ENCODE measurements around the gene TANK. TPM values are rescaled to one million over a fixed set of nuclear protein-coding genes. Genes with fewer than 3 reads are reported as not detected.

TANK gene
- total RNA-seq, 1 experiment from 2014 or later, result 52.5 TPM

- no peak overlapping the region for H3K9ac ChIP-seq (ENCODE audit: low read length)
- peaks cover 97% of the 10 kb centered on the region for H3K79me2 ChIP-seq (ENCODE audit: insufficient read depth, low read length)
- H3K36me3 ChIP-seq (ENCODE audit: control insufficient read depth in 1 of 2, insufficient read depth in 2 of 2, low read length in 2 of 2), result no peaks in the 10 kb centered on the region; a peak in 1 of 4 replicates
- H3K4me3 ChIP-seq (replicated peaks in 1 of 2; ENCODE audit: low read depth in 1 of 2, low read length in 2 of 2), result no peak overlapping the region
- intact Hi-C loops (cut with micrococcal nuclease), result no loop called here
- no peaks in the 10 kb centered on the region for H3K9me2 ChIP-seq (ENCODE audit: insufficient read depth)
- no peaks in the 10 kb centered on the region for H3K27me3 ChIP-seq (ENCODE audit: insufficient read depth, low read length)
- peaks cover 29 to 39% of the 10 kb centered on the region in 2 experiments for H3K4me1 ChIP-seq (ENCODE audit: control insufficient read depth in 1 of 2, insufficient read depth in 2 of 2, low read length in 2 of 2)
- H2AFZ ChIP-seq (ENCODE audit: low read depth, low read length, poor library complexity, severe bottlenecking), result no peak overlapping the region
- no TSS peak for BruUV-seq (replicated peaks)
- no peak for DNase-seq (ENCODE audit: low read depth, low spot score)
- H3K9me3 ChIP-seq (ENCODE audit: control insufficient read depth in 1 of 2, insufficient read depth in 1 of 2, low read depth in 1 of 2, low read length in 2 of 2), result no peaks in the 10 kb centered on the region
- no peak overlapping the region for H3K4me2 ChIP-seq (ENCODE audit: low read length)
- TF ChIP-seq SRF (IDR thresholded peaks at IDR 0.05; ENCODE audit: low read depth) (no peak), ELF1 (IDR thresholded peaks at IDR 0.05; ENCODE audit: borderline replicate concordance, low read depth) (no peak)
- no peak for ATAC-seq
- RAD21 ChIA-PET (ENCODE audit: low non-redundant PET in 1 of 2, low total read pairs in 2 of 2, uncharacterized antibody in 2 of 2, unreplicated experiment in 2 of 2), result no interaction called here
- H3K27ac ChIP-seq (ENCODE audit: low read depth, low read length), result no peak overlapping the region
- H4K20me1 ChIP-seq (ENCODE audit: insufficient read depth), result no peaks in the 10 kb centered on the region
- POLR2A ChIA-PET, result no interaction called here
- CTCF ChIA-PET, result no interaction called here
Observed at GRCh38 chr2:161170958-161171932, 11.0 kb downstream of the TANK start.

- no peak for ATAC-seq
- Histone ChIP-seq H3K9me2 (ENCODE audit: insufficient read depth) (no peaks in the 10 kb centered on the region), H3K9me3 (ENCODE audit: control insufficient read depth in 1 of 2, insufficient read depth in 1 of 2, low read depth in 1 of 2, low read length in 2 of 2) (no peaks in the 10 kb centered on the region), H3K27ac (ENCODE audit: low read depth, low read length) (no peak overlapping the region), H3K36me3 (ENCODE audit: control insufficient read depth in 1 of 2, insufficient read depth in 2 of 2, low read length in 2 of 2) (no peaks in the 10 kb centered on the region), H3K27me3 (ENCODE audit: insufficient read depth, low read length) (no peaks in the 10 kb centered on the region), H3K79me2 (ENCODE audit: insufficient read depth, low read length) (peaks cover 92% of the 10 kb centered on the region), H3K4me1 (ENCODE audit: control insufficient read depth in 1 of 2, insufficient read depth in 2 of 2, low read length in 2 of 2) (peaks cover 16 to 21% of the 10 kb centered on the region in 2 experiments), H3K4me3 (replicated peaks in 1 of 2; ENCODE audit: low read depth in 1 of 2, low read length in 2 of 2) (no peak overlapping the region), H3K9ac (ENCODE audit: low read length) (no peak overlapping the region), H2AFZ (ENCODE audit: low read depth, low read length, poor library complexity, severe bottlenecking) (no peak overlapping the region), H4K20me1 (ENCODE audit: insufficient read depth) (no peaks in the 10 kb centered on the region), H3K4me2 (ENCODE audit: low read length) (no peak overlapping the region)
- intact Hi-C loops (cut with micrococcal nuclease), result no loop called here
- ChIA-PET POLR2A (interaction anchor here (0.6 kb wide), 1 partner anchor 41 kb away, joined by 3 read pairs; no protein-coding TSS in a partner anchor), RAD21 (ENCODE audit: low non-redundant PET in 1 of 2, low total read pairs in 2 of 2, uncharacterized antibody in 2 of 2, unreplicated experiment in 2 of 2) (no interaction called here), CTCF (no interaction called here)
- no peak for DNase-seq (ENCODE audit: low read depth, low spot score)
- BruUV-seq (replicated peaks), result no TSS peak
- TF ChIP-seq EGR1 (IDR thresholded peaks at IDR 0.05; ENCODE audit: low read depth), result no peak
- no peak for TF ChIP-seq ZNF274 (IDR thresholded peaks at IDR 0.05; ENCODE audit: low read depth, low read length)
- no peak for TF ChIP-seq TCF7L2 (IDR thresholded peaks at IDR 0.05; ENCODE audit: borderline replicate concordance, extremely low read depth, insufficient read depth, insufficient read length)
- no peak for TF ChIP-seq POLR2AphosphoS5 (IDR thresholded peaks at IDR 0.05; ENCODE audit: low read depth, low read length)
- no peak for TF ChIP-seq CEBPB (IDR thresholded peaks at IDR 0.05; ENCODE audit: low read depth)
- TF ChIP-seq EZH2phosphoT487 (IDR thresholded peaks at IDR 0.05; ENCODE audit: borderline replicate concordance), result no peak
- no peak for TF ChIP-seq FOSL1 (IDR thresholded peaks at IDR 0.05; ENCODE audit: low read depth)
- no peak for TF ChIP-seq ZBTB33 (IDR thresholded peaks at IDR 0.05; ENCODE audit: extremely low read depth, insufficient replicate concordance, low read length)
- no peak for TF ChIP-seq SRF (IDR thresholded peaks at IDR 0.05; ENCODE audit: low read depth)
- no peak for TF ChIP-seq JUND (IDR thresholded peaks at IDR 0.05)
- TF ChIP-seq EZH2 (IDR thresholded peaks at IDR 0.05), result no peak
- TF ChIP-seq MAX (IDR thresholded peaks at IDR 0.05), result no peak
- no peak for TF ChIP-seq RAD21 (IDR thresholded peaks at IDR 0.05; ENCODE audit: low read depth)
- no peak for TF ChIP-seq ATF3 (IDR thresholded peaks at IDR 0.05)
- no peak for TF ChIP-seq YY1 (IDR thresholded peaks at IDR 0.05; ENCODE audit: extremely low read depth, insufficient replicate concordance, low read depth, low read length)
Observed at GRCh38 chr2:161172901-161173540, 12.8 kb downstream of the TANK start.

Measured in HCT116 (cell line).